HepG2 (cell line): ENCODE results near the gene RPF1. TPM values are rescaled to one million over a fixed set of nuclear protein-coding genes. Genes with fewer than 3 reads are reported as not detected.
A peak's percentile ranks its signal among the peaks of the same experiment; 100 is the strongest.

Experiments used
- CAMTA2 ChIP-seq: sonication (generic); formaldehyde crosslinking; IDR thresholded peaks from 2 replicates; pipeline ENCODE4 v1.4.0; 2020; ENCODE audit warnings: mild to moderate bottlenecking, missing genetic modification reagents, borderline replicate concordance
- GABPB1 ChIP-seq: IDR thresholded peaks from 2 replicates; pipeline ENCODE4 v1.6.1; 2016; ENCODE audit warnings: mild to moderate bottlenecking, missing genetic modification reagents, moderate library complexity, missing compliant biosample characterization
- HDAC6 ChIP-seq: fragments of 200-600 bp; sonication (generic); IDR thresholded peaks from 2 replicates; pipeline ENCODE4 v1.7.0; 2017; ENCODE audit warnings: mild to moderate bottlenecking, antibody characterized with exemption, low read length, low read depth
- MED13 ChIP-seq: sonication (generic); formaldehyde crosslinking; IDR thresholded peaks from 2 replicates; pipeline ENCODE4 v1.5.0; 2020; ENCODE audit warnings: missing genetic modification reagents
- PAWR ChIP-seq: sonication (generic); formaldehyde crosslinking; IDR thresholded peaks from 2 replicates; pipeline ENCODE4 v1.4.0; 2020; ENCODE audit warnings: missing genetic modification reagents, mild to moderate bottlenecking, borderline replicate concordance
- PHF5A ChIP-seq: IDR thresholded peaks from one replicate; pipeline ENCODE4 v1.6.1; 2018; ENCODE audit warnings: low read depth, missing genetic modification reagents; ENCODE audit not compliant: unreplicated experiment
- RFX5 ChIP-seq: IDR thresholded peaks from 2 replicates; pipeline ENCODE4 v1.6.1; 2011; ENCODE audit warnings: low read depth, low read length, improper control_type of control experiment
- SSRP1 ChIP-seq: IDR thresholded peaks from 2 replicates; pipeline ENCODE4 v1.6.1; 2016; ENCODE audit warnings: control low read depth
- YEATS2 ChIP-seq: sonication (generic); formaldehyde crosslinking; IDR thresholded peaks from 2 replicates; pipeline ENCODE4 v1.4.0; 2020; ENCODE audit warnings: missing genetic modification reagents, borderline replicate concordance
- ZIK1 ChIP-seq: sonication (generic); formaldehyde crosslinking; IDR thresholded peaks from 2 replicates; pipeline ENCODE4 v1.5.0; 2020; ENCODE audit warnings: mild to moderate bottlenecking, low read depth, missing genetic modification reagents, borderline replicate concordance
- ZNF136 ChIP-seq: sonication (generic); formaldehyde crosslinking; IDR thresholded peaks from 2 replicates; pipeline ENCODE4 v1.8.1; 2022; ENCODE audit warnings: low read depth, mild to moderate bottlenecking, moderate library complexity, missing genetic modification reagents
- ZNF343 ChIP-seq: sonication (generic); formaldehyde crosslinking; IDR thresholded peaks from 2 replicates; pipeline ENCODE4 v1.4.0; 2020; ENCODE audit warnings: mild to moderate bottlenecking, missing genetic modification reagents
- ZNF362 ChIP-seq: sonication (generic); formaldehyde crosslinking; IDR thresholded peaks from 2 replicates; pipeline ENCODE4 v1.4.0; 2020; ENCODE audit warnings: missing genetic modification reagents, mild to moderate bottlenecking, borderline replicate concordance
- ZNF468 ChIP-seq: sonication (generic); formaldehyde crosslinking; IDR thresholded peaks from 2 replicates; pipeline ENCODE4 v1.8.0; 2022; ENCODE audit warnings: mild to moderate bottlenecking, moderate library complexity, missing genetic modification reagents
- ZNF550 ChIP-seq: sonication (generic); formaldehyde crosslinking; IDR thresholded peaks from 2 replicates; pipeline ENCODE4 v1.4.0; 2020; ENCODE audit warnings: mild to moderate bottlenecking, missing genetic modification reagents, borderline replicate concordance
- ZSCAN5A ChIP-seq: sonication (generic); formaldehyde crosslinking; IDR thresholded peaks from 2 replicates; pipeline ENCODE4 v1.8.0; 2022; ENCODE audit warnings: mild to moderate bottlenecking, missing genetic modification reagents, borderline replicate concordance
- polyA plus RNA-seq, 8 experiments: library from polyadenylated mRNA; depleted of rRNA in 3 of 8; stranded (reverse) in 7 of 8; unstranded in 1 of 8; fragments of >200 nt; fragmentation: Illumina TruSeq in 4 of 8; extraction: Trizol in 4 of 8; gene quantifications; 2 replicates each; pipeline versions ENCODE4 v1.2.1 to v1.2.3, GENCODE V29; 2011 to 2016; ENCODE audit warnings: low read depth in 4 of 8, missing spikeins in 1 of 8, mixed read lengths in 1 of 8; ENCODE audit not compliant: insufficient read depth in 1 of 8
- total RNA-seq, 5 experiments: library from RNA; depleted of rRNA; stranded (reverse); fragments of >200 nt; fragmentation: Illumina TruSeq; extraction: Trizol; gene quantifications; 2 replicates each; pipeline ENCODE4 v1.2.3, GENCODE V29; 2016; ENCODE audit warnings: low read depth in 1 of 5
- TF ChIP-seq, protein P1 (sequence below): sonication (generic); formaldehyde crosslinking; IDR thresholded peaks from 2 replicates; pipeline ENCODE4 v1.4.0; 2020; ENCODE audit warnings: missing genetic modification reagents
- TF ChIP-seq, protein P2 (sequence below): sonication (generic); formaldehyde crosslinking; IDR thresholded peaks from 2 replicates; pipeline ENCODE4 v1.5.0; 2020; ENCODE audit warnings: mild to moderate bottlenecking, missing genetic modification reagents

Gene RPF1
- total and polyA plus RNA-seq, 2 of the 13 experiments (the other 11 are each of a cell fraction or from before 2014, with no cell fraction given), result 23.0 to 39.0 TPM

GRCh38 chr1:84504580-84505492 is 25.8 kb downstream of the RPF1 start (continued):
- TF ChIP-seq, protein P1, sequence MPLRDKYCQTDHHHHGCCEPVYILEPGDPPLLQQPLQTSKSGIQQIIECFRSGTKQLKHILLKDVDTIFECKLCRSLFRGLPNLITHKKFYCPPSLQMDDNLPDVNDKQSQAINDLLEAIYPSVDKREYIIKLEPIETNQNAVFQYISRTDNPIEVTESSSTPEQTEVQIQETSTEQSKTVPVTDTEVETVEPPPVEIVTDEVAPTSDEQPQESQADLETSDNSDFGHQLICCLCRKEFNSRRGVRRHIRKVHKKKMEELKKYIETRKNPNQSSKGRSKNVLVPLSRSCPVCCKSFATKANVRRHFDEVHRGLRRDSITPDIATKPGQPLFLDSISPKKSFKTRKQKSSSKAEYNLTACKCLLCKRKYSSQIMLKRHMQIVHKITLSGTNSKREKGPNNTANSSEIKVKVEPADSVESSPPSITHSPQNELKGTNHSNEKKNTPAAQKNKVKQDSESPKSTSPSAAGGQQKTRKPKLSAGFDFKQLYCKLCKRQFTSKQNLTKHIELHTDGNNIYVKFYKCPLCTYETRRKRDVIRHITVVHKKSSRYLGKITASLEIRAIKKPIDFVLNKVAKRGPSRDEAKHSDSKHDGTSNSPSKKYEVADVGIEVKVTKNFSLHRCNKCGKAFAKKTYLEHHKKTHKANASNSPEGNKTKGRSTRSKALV, result 0 out of 2 replicates have a peak, but pooled peaks have one; percentile 28
- no peak for TF ChIP-seq PAWR
- no peak for TF ChIP-seq ZNF362 (CRISPR knock-in tag)
- TF ChIP-seq ZNF136 (CRISPR knock-in tag), result no peak
- no peak for TF ChIP-seq HDAC6
- TF ChIP-seq RFX5, result no peak
- TF ChIP-seq ZNF550, result no peak
- TF ChIP-seq, protein P2, sequence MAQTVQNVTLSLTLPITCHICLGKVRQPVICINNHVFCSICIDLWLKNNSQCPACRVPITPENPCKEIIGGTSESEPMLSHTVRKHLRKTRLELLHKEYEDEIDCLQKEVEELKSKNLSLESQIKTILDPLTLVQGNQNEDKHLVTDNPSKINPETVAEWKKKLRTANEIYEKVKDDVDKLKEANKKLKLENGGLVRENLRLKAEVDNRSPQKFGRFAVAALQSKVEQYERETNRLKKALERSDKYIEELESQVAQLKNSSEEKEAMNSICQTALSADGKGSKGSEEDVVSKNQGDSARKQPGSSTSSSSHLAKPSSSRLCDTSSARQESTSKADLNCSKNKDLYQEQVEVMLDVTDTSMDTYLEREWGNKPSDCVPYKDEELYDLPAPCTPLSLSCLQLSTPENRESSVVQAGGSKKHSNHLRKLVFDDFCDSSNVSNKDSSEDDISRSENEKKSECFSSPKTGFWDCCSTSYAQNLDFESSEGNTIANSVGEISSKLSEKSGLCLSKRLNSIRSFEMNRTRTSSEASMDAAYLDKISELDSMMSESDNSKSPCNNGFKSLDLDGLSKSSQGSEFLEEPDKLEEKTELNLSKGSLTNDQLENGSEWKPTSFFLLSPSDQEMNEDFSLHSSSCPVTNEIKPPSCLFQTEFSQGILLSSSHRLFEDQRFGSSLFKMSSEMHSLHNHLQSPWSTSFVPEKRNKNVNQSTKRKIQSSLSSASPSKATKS (CRISPR knock-in tag), result no peak
- no peak for TF ChIP-seq YEATS2 (CRISPR knock-in tag)
- TF ChIP-seq ZNF468, result no peak
- TF ChIP-seq ZSCAN5A (CRISPR knock-in tag), result 0 out of 2 replicates have a peak, but pooled peaks have one; percentile 43
- no peak for TF ChIP-seq SSRP1
- TF ChIP-seq MED13, result no peak
- no peak for TF ChIP-seq ZNF343 (CRISPR knock-in tag)
- TF ChIP-seq ZIK1, result no peak
- no peak; the same call in 1 of the 2 replicates for TF ChIP-seq GABPB1 (CRISPR knock-in tag)
- TF ChIP-seq PHF5A (CRISPR knock-in tag), result no peak
- no peak for TF ChIP-seq CAMTA2 (CRISPR knock-in tag)
